Upper lobe of right lung (tissue), 1 donor: ENCODE data around the gene TNFSF4. TPM values are rescaled to one million over a fixed set of nuclear protein-coding genes. Genes with fewer than 3 reads are reported as not detected.
"Not testable (repeated sequence)": the region's sequence is repeated elsewhere in the genome, so short reads cannot be mapped to it uniquely, and the experiment has no call there.

ENCODE experiments used
- ATAC-seq: fragments of 200-7000 bp; cut with Tn5 transposase; one replicate; pipeline ENCODE4 v1.9.1; 2020; ENCODE audit warnings: mild to moderate bottlenecking, moderate library complexity
- DNase-seq: peaks from one replicate; pipeline ENCODE4 v3.0.0-alpha.2; 2020
- H3K27ac ChIP-seq: fragments of 200-600 bp; one replicate; pipeline ENCODE4 v1.8.0; 2022
- H3K27me3 ChIP-seq: fragments of 200-600 bp; one replicate; pipeline ENCODE4 v1.8.0; 2022; ENCODE audit warnings: mild to moderate bottlenecking
- H3K36me3 ChIP-seq: fragments of 200-600 bp; one replicate; pipeline ENCODE4 v1.8.0; 2022
- H3K4me1 ChIP-seq: fragments of 200-600 bp; one replicate; pipeline ENCODE4 v1.8.0; 2022
- H3K4me3 ChIP-seq: fragments of 200-600 bp; one replicate; pipeline ENCODE4 v1.8.0; 2022; ENCODE audit warnings: mild to moderate bottlenecking
- H3K9me3 ChIP-seq: fragments of 200-600 bp; one replicate; pipeline ENCODE4 v1.8.0; 2022
- intact Hi-C: fragments of 100-400 bp; cut with DNase I; formaldehyde crosslinking; loops from one replicate; pipeline ENCODE4 v1.11.0; 2022
- total RNA-seq: library from RNA; stranded (reverse); fragmentation: NEBNext Ultra II Directional; extraction: Animal tissue kit (Norgen Biotek cat#: 25700); gene quantifications from one replicate; pipeline ENCODE4 v1.2.1, GENCODE V29; 2021
- TF ChIP-seq, protein P1 (sequence below): fragments of 200-600 bp; IDR thresholded peaks from one replicate; pipeline ENCODE4 v1.8.0; 2022; ENCODE audit warnings: antibody characterized with exemption
- donor health status: DM: no; HTN: yes; CAD: no; lungs with severe emphysema.

The TNFSF4 gene
- total RNA-seq, 1 donor from 2014 or later, result 0.72 TPM

DNA sequence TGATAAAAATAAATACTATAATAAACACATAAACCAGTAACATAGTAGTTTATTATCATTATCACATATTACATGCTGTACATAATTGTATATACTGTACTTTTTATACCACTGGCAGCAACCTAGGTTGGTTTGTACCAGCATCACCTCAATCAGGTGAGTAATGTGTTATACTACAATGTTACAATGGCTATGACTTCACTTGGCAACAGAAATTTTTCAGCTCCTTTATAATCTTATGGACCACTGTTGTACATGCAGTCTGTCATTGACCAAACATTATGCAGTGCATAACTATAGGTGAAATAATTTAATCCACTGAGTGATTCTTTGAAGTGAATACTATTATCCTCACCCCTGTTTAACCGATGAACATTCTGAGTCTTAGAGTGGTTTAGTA, 44.5 kb downstream of the TNFSF4 start:
- TF ChIP-seq, protein P1, sequence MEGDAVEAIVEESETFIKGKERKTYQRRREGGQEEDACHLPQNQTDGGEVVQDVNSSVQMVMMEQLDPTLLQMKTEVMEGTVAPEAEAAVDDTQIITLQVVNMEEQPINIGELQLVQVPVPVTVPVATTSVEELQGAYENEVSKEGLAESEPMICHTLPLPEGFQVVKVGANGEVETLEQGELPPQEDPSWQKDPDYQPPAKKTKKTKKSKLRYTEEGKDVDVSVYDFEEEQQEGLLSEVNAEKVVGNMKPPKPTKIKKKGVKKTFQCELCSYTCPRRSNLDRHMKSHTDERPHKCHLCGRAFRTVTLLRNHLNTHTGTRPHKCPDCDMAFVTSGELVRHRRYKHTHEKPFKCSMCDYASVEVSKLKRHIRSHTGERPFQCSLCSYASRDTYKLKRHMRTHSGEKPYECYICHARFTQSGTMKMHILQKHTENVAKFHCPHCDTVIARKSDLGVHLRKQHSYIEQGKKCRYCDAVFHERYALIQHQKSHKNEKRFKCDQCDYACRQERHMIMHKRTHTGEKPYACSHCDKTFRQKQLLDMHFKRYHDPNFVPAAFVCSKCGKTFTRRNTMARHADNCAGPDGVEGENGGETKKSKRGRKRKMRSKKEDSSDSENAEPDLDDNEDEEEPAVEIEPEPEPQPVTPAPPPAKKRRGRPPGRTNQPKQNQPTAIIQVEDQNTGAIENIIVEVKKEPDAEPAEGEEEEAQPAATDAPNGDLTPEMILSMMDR, result no peak
- Histone ChIP-seq H3K27ac (no peak overlapping the region), H3K27me3 (no peaks in the 10 kb centered on the region), H3K4me1 (no peaks in the 10 kb centered on the region), H3K4me3 (no peak overlapping the region), H3K36me3 (no peaks in the 10 kb centered on the region), H3K9me3 (no peaks in the 10 kb centered on the region)
- DNase-seq, result no peak
- no peak for ATAC-seq
- intact Hi-C loops, result no loop called here

- Histone ChIP-seq H3K27me3 (no peaks in the 10 kb centered on the region), H3K4me1 (no peaks in the 10 kb centered on the region), H3K4me3 (no peak overlapping the region), H3K36me3 (no peaks in the 10 kb centered on the region), H3K9me3 (no peaks in the 10 kb centered on the region), H3K27ac (no peak overlapping the region)
- intact Hi-C loops, result no loop called here
- TF ChIP-seq, protein P1, result no peak
- ATAC-seq (no peak), DNase-seq (no peak)
Measured at GRCh38 chr1:173161510-173162221, 45.5 kb downstream of the TNFSF4 start.

GRCh38 chr1:173153964-173154363, 53.2 kb downstream of the TNFSF4 start:
- H3K9me3 ChIP-seq, H3K4me1 ChIP-seq, H3K27ac ChIP-seq, H3K4me3 ChIP-seq, H3K27me3 ChIP-seq, intact Hi-C loops, H3K36me3 ChIP-seq, ATAC-seq, DNase-seq: not testable (repeated sequence)

- ATAC-seq (no peak), DNase-seq (no peak)
- Histone ChIP-seq H3K27ac (no peak overlapping the region), H3K9me3 (no peaks in the 10 kb centered on the region), H3K36me3 (no peaks in the 10 kb centered on the region), H3K27me3 (no peaks in the 10 kb centered on the region), H3K4me1 (no peaks in the 10 kb centered on the region), H3K4me3 (no peak overlapping the region)
- intact Hi-C loops, result no loop called here
- TF ChIP-seq, protein P1, result no peak
Measured at GRCh38 chr1:173153503-173153902, 53.6 kb downstream of the TNFSF4 start.

GRCh38 chr1:173152598-173152997, 54.5 kb downstream of the TNFSF4 start:
- TF ChIP-seq, protein P1, result no peak
- intact Hi-C loops, result no loop called here
- no peak overlapping the region for H3K27ac ChIP-seq
- no peak for DNase-seq
- H3K4me1 ChIP-seq, result no peaks in the 10 kb centered on the region
- no peaks in the 10 kb centered on the region for H3K36me3 ChIP-seq
- H3K4me3 ChIP-seq, result no peak overlapping the region
- ATAC-seq, result no peak
- no peaks in the 10 kb centered on the region for H3K9me3 ChIP-seq
- H3K27me3 ChIP-seq, result no peaks in the 10 kb centered on the region

DNA sequence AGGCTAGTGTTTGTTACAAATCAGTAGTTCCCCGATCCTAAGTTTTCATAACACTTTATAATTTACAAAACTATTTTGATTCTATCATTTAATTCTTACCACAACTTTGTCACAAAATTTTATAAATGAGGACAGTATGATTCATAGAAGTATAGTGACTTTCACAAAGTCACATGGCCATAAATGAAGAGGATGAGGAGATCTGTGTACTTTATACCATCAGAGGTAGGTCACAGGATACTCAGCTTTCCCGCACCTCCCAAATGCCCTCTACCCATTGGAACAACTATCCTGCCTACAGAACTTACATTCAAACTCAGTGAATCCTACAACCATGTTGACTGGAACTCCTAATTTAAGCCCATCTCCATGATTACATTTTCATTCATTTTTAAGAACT, 56.3 kb downstream of the TNFSF4 start:
- TF ChIP-seq, protein P1, result no peak
- intact Hi-C loops, result no loop called here

More for the DNA sequence above, 56.3 kb downstream of the TNFSF4 start:
- Histone ChIP-seq H3K27me3 (no peaks in the 10 kb centered on the region), H3K27ac (no peak overlapping the region), H3K36me3 (no peaks in the 10 kb centered on the region), H3K9me3 (peaks cover 10% of the 10 kb centered on the region), H3K4me3 (no peak overlapping the region), H3K4me1 (no peaks in the 10 kb centered on the region)
- ATAC-seq, result no peak
- DNase-seq, result no peak
